ENCODE data around the gene ITGBL1.

The ITGBL1 gene

GRCh38 chr13:101475536-101475935 lies 23.1 kb downstream of the ITGBL1 start:
- H3K4me1 ChIP-seq (ENCODE audit: insufficient read depth, low read length): no peaks in the 10 kb centered on the region

GRCh38 chr13:101481421-101481820 lies 28.9 kb downstream of the ITGBL1 start:
- Histone ChIP-seq H3K36me3 (ENCODE audit: insufficient read depth, low read length) (no peaks in the 10 kb centered on the region), H3K4me1 (ENCODE audit: insufficient read depth, low read length) (no peaks in the 10 kb centered on the region), H3K9ac (ENCODE audit: low read depth, low read length) (no peak overlapping the region), H3K9me3 (ENCODE audit: control insufficient read depth, insufficient read depth, low read length) (no peaks in the 10 kb centered on the region; the same call in 1 of the 2 replicates)

More at GRCh38 chr13:101475536-101475935, 23.1 kb downstream of the ITGBL1 start:
- H3K36me3 ChIP-seq (ENCODE audit: insufficient read depth, low read length): no peaks in the 10 kb centered on the region
- H3K9me3 ChIP-seq (ENCODE audit: control insufficient read depth, insufficient read depth, low read length): no peaks in the 10 kb centered on the region; the same call in 1 of the 2 replicates
- no peak overlapping the region for H3K9ac ChIP-seq (ENCODE audit: low read depth, low read length)

GRCh38 chr13:101486708-101487437 lies 34.4 kb downstream of the ITGBL1 start:
- Histone ChIP-seq H3K9ac (ENCODE audit: low read depth, low read length) (no peak overlapping the region), H3K4me1 (ENCODE audit: insufficient read depth, low read length) (no peaks in the 10 kb centered on the region), H3K36me3 (ENCODE audit: insufficient read depth, low read length) (no peaks in the 10 kb centered on the region), H3K9me3 (ENCODE audit: control insufficient read depth, insufficient read depth, low read length) (no peaks in the 10 kb centered on the region)

DNA sequence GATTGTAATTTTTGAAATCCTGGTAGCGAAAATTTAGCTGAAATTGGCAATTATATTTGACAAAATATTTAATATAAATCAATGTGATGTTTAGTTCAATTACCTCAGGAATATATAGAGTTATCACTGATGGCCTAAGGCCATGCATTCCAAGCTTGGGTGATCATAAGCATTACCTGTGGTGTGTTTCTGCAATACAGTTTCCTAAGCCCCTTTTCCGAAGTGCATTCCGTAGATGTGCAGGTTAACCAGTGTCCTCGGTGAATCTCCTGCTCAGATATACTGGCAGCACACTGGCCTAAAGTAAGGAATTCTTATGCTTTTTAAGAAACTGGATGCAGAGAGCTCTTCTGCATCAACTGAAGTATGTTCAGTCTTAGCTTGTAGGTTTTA lies 35.0 kb downstream of the ITGBL1 start:
- H3K4me1 ChIP-seq (ENCODE audit: insufficient read depth, low read length): 0 out of 2 replicates have a peak, but pooled peaks cover 1% of the 10 kb centered on the region
- no peaks in the 10 kb centered on the region for H3K9me3 ChIP-seq (ENCODE audit: control insufficient read depth, insufficient read depth, low read length)
- no peaks in the 10 kb centered on the region for H3K36me3 ChIP-seq (ENCODE audit: insufficient read depth, low read length)
- H3K9ac ChIP-seq (ENCODE audit: low read depth, low read length): no peak overlapping the region

DNA sequence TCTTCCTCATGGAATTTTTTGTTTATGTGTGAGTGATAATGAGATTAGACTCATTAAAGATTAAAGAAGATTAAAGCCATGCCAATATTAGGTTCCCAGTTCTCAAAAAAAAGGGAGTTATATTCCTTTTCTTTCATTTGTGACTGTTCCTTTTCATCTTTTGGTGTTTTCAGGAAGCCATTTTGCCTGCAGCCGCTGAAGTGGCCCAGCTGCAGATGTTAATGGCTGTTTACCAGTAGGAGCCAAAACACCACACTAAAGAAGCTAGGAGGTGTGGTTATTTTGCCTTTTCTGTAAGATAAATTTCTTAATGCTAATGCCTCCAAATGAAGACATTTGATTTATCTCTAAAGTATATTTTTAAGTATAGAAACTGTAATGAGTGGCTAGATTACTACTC lies 36.3 kb downstream of the ITGBL1 start:
- Histone ChIP-seq H3K4me1 (ENCODE audit: insufficient read depth, low read length) (0 out of 2 replicates have a peak, but pooled peaks cover 4% of the 10 kb centered on the region), H3K9ac (ENCODE audit: low read depth, low read length) (no peak overlapping the region), H3K36me3 (ENCODE audit: insufficient read depth, low read length) (no peaks in the 10 kb centered on the region), H3K9me3 (ENCODE audit: control insufficient read depth, insufficient read depth, low read length) (no peaks in the 10 kb centered on the region)

DNA sequence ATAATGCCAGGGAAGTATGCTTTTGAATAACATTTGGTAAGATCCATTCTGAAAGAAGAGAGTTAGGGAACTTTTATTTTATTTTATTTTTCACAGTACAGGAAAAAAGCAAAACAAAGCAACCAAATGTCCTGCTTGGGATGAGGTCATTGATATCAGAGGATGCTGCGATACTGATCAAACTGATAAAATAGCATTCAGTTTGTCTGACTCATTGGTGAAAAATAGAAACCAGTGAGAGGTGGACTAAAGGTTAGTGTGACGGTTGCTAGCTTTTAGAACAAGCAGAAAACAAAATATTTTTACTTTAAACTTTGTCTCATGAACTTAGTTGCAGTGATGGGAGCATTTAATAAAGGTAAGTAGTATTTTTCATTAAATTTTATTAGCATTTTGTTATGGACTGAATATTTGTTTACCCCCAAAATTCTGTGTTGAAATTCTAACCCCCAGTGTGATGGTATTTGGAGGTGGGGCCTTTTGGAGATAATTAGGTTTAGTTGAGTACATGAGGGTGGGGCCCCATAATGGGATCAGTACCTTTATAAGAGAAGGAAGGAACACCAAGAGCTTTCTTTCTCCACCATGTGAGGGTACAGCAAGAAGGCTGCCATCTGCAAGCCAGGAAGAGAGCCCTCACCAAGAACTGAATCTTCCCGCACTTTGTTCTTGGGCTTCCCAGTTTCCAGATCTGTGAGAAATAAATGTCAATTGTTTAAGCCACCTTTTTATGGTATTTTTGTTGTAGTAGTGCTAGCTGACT lies 37.3 kb downstream of the ITGBL1 start:
- no peaks in the 10 kb centered on the region for H3K9me3 ChIP-seq (ENCODE audit: control insufficient read depth, insufficient read depth, low read length)
- no peak overlapping the region for H3K9ac ChIP-seq (ENCODE audit: low read depth, low read length)
- H3K36me3 ChIP-seq (ENCODE audit: insufficient read depth, low read length): no peaks in the 10 kb centered on the region
- 0 out of 2 replicates have a peak, but pooled peaks cover 4% of the 10 kb centered on the region for H3K4me1 ChIP-seq (ENCODE audit: insufficient read depth, low read length)

DNA sequence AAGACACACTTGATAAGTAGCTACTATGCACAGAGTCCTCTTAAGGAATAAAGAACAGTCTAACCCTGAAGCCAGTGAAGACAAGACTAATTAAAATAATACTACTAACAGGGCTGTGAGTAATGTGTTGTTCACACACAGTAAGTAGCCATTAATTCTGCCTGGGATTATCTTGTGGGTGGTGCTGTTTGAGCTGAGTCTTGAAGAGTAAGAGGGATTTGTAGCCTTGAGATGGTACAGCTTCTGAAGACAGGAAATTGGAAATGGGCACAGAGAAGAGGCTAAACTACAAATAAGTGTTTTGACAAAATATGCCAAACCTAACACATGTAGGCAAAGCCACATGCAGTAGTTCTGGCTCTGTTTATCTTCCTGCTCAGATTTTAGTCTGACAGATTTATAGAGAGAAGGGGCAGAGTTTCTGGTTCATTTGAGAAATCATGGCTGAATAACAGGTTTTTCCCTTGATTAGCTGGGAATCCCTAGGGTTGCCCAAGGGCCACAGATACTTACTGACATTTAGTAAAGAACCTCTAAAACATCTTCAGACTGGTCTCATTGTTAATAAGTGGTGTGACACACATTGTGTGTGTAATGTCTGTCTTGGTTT lies 38.0 kb downstream of the ITGBL1 start:
- Histone ChIP-seq H3K4me1 (ENCODE audit: insufficient read depth, low read length) (0 out of 2 replicates have a peak, but pooled peaks cover 4% of the 10 kb centered on the region), H3K9me3 (ENCODE audit: control insufficient read depth, insufficient read depth, low read length) (no peaks in the 10 kb centered on the region), H3K36me3 (ENCODE audit: insufficient read depth, low read length) (no peaks in the 10 kb centered on the region), H3K9ac (ENCODE audit: low read depth, low read length) (no peak overlapping the region)

GRCh38 chr13:101492251-101492910 lies 39.9 kb downstream of the ITGBL1 start:
- Histone ChIP-seq H3K9me3 (ENCODE audit: control insufficient read depth, insufficient read depth, low read length) (no peaks in the 10 kb centered on the region), H3K9ac (ENCODE audit: low read depth, low read length) (no peak overlapping the region), H3K36me3 (ENCODE audit: insufficient read depth, low read length) (no peaks in the 10 kb centered on the region), H3K4me1 (ENCODE audit: insufficient read depth, low read length) (0 out of 2 replicates have a peak, but pooled peaks cover 4% of the 10 kb centered on the region)

GRCh38 chr13:101493541-101493940 lies 41.1 kb downstream of the ITGBL1 start:
- Histone ChIP-seq H3K4me1 (ENCODE audit: insufficient read depth, low read length) (0 out of 2 replicates have a peak, but pooled peaks cover 4% of the 10 kb centered on the region), H3K9ac (ENCODE audit: low read depth, low read length) (no peak overlapping the region), H3K9me3 (ENCODE audit: control insufficient read depth, insufficient read depth, low read length) (no peaks in the 10 kb centered on the region), H3K36me3 (ENCODE audit: insufficient read depth, low read length) (no peaks in the 10 kb centered on the region)

DNA sequence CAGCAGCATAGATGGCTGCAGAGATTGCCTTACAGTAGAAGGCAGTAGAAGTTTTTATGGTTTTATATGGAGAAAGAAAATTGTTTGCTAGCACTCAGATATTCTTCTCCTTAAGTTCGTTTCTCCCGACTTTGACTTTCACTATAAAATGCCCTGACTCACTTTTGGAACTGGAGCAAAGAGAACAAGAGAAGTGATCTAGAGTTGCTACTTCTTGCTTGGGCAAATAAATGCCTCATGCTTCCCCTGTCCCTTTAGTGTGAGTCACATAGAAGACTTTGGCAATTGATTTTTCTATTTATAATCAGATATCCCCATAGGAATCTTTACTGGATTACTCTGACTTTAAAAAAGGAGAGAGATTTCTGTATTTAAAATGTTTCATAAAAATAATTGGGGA lies 46.9 kb downstream of the ITGBL1 start:
- Histone ChIP-seq H3K9me3 (ENCODE audit: control insufficient read depth, insufficient read depth, low read length) (no peaks in the 10 kb centered on the region), H3K4me1 (ENCODE audit: insufficient read depth, low read length) (no peaks in the 10 kb centered on the region), H3K36me3 (ENCODE audit: insufficient read depth, low read length) (no peaks in the 10 kb centered on the region), H3K9ac (ENCODE audit: low read depth, low read length) (no peak overlapping the region)

DNA sequence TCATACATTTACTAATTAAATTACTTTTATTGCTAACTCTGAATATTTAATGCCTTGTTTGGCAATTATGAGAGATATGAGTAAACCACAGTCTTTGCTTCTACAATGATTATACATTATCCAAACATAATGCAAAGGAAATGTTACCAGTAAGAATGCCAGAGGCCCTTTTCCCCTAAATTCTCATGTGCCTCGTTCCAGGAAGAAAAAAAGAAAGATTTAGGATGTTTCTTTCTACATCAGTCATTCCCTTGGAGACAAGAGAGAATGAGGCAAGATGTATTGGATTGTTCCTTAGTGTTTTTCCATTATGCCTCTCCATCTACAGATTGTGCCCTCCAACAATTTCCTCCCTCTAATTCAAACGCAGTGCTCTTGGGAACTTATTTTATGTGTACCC lies 50.1 kb downstream of the ITGBL1 start:
- H3K9ac ChIP-seq (ENCODE audit: low read depth, low read length): no peak overlapping the region
- H3K9me3 ChIP-seq (ENCODE audit: control insufficient read depth, insufficient read depth, low read length): no peaks in the 10 kb centered on the region
- no peaks in the 10 kb centered on the region; the same call in 1 of the 2 replicates for H3K4me1 ChIP-seq (ENCODE audit: insufficient read depth, low read length)
- H3K36me3 ChIP-seq (ENCODE audit: insufficient read depth, low read length): no peaks in the 10 kb centered on the region

DNA sequence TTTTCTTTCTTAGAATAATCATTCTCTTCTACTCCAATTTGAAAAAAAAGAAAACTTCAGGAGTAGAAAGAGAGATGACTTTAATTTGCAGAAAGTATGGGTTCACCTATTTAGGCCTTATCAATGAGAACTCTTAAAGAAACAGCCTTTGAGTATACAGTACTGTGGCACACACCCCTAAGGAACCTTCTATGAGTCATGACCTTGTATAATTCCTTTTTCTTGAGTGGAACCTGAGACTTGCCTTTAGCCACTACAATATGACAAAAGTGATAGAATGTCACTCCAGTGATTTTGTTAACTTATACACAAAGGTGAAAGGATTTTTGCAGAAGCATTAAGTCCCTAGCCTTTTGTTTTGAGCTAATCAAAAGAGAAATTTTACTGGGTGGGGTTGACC lies 58.7 kb downstream of the ITGBL1 start:
- H3K9ac ChIP-seq (ENCODE audit: low read depth, low read length): no peak overlapping the region
- H3K36me3 ChIP-seq (ENCODE audit: insufficient read depth, low read length): no peaks in the 10 kb centered on the region
- H3K9me3 ChIP-seq (ENCODE audit: control insufficient read depth, insufficient read depth, low read length): no peaks in the 10 kb centered on the region
- H3K4me1 ChIP-seq (ENCODE audit: insufficient read depth, low read length): no peaks in the 10 kb centered on the region; the same call in 1 of the 2 replicates

DNA sequence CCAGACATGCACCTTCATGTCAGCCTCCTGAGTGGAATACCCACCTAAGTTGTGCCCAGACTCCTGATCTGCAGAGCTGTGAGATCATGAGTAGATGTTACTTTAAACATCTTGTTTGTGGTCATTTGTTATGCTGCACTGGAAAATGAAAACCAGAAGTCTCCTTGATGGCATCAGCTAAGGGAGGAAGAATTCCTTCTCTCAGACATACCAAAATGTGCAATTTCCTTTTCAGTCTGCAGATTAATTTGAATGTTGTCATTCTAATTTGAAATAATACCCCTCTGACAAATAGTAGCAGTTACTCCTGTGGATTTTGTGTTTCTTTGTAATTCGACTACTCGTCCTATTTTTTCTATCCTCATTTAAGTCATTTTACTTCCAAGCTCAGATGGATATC lies 59.3 kb downstream of the ITGBL1 start:
- no peaks in the 10 kb centered on the region; the same call in 1 of the 2 replicates for H3K4me1 ChIP-seq (ENCODE audit: insufficient read depth, low read length)
- no peak overlapping the region for H3K9ac ChIP-seq (ENCODE audit: low read depth, low read length)
- H3K9me3 ChIP-seq (ENCODE audit: control insufficient read depth, insufficient read depth, low read length): no peaks in the 10 kb centered on the region
- no peaks in the 10 kb centered on the region for H3K36me3 ChIP-seq (ENCODE audit: insufficient read depth, low read length)

DNA sequence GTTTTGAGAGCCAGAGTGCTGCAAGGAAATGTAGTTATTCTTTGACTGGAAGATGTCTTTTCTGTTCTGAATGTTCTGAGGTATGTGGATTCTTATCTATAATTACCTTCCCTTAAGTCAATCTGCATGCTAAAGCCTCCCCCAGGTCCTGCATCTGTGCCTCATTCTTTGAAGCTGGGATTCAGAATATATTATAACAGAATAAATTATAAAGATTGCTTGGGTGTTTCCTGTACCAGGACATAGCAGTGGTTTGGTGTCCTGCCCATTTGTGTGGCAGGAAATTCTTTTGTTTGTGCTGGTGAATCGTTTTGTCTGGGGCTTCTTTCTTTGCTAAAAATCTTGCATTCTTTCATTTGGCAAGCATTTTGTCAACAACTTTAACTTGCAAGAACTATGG lies 60.2 kb downstream of the ITGBL1 start:
- H3K9ac ChIP-seq (ENCODE audit: low read depth, low read length): no peak overlapping the region
- H3K9me3 ChIP-seq (ENCODE audit: control insufficient read depth, insufficient read depth, low read length): no peaks in the 10 kb centered on the region
- no peaks in the 10 kb centered on the region for H3K36me3 ChIP-seq (ENCODE audit: insufficient read depth, low read length)
- no peaks in the 10 kb centered on the region for H3K4me1 ChIP-seq (ENCODE audit: insufficient read depth, low read length)

Measured in ES-I3 (cell line).